ENCODE measurements around the gene CALCB. TPM values are rescaled to one million over a fixed set of nuclear protein-coding genes. Genes with fewer than 3 reads are reported as not detected.

CALCB gene, protein sequence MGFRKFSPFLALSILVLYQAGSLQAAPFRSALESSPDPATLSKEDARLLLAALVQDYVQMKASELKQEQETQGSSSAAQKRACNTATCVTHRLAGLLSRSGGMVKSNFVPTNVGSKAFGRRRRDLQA
- under 0.01 TPM in 2 replicates for total RNA-seq

GRCh38 chr11:15073361-15074205, at the start of gene CALCB:
CALCB (plus strand) TSS chr11:15073593; CDS start chr11:15074719, 1,126 bp downstream.

DNA sequence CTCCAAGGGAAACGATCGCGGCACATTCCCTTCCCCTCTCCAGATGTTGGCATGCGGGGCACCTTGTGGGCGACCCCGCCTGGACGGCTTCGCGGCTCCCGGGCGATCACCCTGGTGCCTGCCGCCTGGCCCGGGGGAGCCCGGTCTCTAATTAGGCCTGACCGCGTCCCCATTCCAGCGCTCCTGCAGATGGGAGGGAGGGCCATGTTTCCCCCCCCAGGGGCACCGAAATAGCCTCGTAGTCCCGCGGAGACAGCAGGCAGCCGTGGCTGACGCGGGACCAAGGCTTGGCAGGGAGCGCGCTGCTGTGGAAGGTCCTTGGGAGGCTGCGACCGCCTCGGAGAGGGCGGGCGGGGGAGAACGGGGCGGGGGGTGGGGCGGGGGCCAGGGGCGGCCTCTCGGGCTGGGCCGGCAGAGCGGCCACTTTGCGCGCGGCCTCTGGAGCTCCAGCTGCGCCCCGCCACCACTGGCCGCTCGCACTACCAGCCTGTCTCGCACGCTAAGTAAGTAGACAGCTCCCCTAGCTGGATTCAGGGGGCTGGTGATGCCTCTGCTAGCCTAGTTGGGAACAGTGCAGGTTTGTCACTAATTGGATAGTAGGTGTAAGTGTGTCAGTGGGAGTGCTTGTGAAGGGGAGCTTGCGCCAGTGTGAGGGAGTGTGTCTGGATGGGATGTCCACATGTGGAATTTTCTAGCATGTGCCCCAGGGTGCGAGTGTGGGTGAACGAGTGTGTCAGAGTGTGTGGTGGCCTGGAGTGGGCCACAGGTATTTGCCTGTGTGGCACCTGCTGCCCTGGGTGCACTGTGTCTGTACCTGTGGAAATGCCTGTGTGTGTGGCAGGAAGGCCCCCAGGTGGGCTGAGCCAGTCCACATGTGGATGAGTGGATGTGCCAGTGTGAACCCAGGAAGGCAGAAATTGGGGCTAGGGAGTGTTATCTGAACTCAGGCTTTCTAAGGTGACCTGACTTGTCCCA, 41.4 kb downstream of the CALCB start, which contains the start of gene INSC:
INSC (plus strand) TSS at position 423 of the 975 bp plus-strand sequence. CDS start 34,252 bp downstream, outside the sequence.

Other genes starting within 250 kb of the CALCB start
- gene CYP2R1, start 181.4 kb upstream of the CALCB start, total RNA-seq: 6.1 and 8.2 TPM in 2 replicates
- not detected in 2 replicates for gene CALCA, start 101.2 kb upstream of the CALCB start, total RNA-seq
- gene INSC, start 41.3 kb downstream of the CALCB start, total RNA-seq: 2.8 and 3.5 TPM in 2 replicates